Measurements from ENCODE around the gene ICOSLG.

ICOSLG gene

DNA sequence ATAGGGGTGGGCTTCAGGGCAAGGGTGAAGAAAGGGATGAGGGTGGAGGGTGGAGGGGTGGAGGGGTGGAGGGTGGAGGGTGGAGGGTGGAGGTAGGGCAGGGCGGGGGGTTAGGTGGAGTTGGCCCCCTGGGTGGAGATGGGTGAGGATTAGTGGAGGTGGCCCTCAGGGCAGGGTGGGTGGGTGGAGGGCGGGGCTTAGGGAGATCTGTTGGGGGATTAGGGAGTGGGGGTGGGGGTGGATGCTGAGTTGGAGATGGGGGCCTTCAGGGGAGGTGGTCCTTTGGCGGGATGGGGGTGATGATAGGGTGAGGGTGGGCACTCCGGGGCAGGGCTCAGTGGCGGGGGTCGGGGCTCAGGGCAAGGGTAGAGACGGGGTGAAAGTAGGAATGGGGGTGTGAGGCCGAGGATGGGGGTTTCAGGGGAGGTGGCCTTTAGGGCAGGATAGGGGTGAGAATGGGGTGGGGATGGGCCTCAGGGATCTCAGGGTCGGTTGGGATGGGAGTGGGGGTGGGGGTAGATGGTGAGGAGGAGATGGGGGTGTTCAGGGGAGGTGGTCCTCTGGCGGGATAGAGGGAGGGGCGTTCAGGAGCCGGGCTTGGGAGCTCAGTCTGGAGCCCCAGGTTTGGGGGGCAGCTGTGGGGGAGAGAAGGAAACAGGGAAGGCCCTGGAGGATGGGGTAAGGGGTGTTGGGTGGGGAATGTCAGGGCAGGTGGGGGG is 21.8 kb upstream of the ICOSLG start:
- TF ChIP-seq, protein P1, sequence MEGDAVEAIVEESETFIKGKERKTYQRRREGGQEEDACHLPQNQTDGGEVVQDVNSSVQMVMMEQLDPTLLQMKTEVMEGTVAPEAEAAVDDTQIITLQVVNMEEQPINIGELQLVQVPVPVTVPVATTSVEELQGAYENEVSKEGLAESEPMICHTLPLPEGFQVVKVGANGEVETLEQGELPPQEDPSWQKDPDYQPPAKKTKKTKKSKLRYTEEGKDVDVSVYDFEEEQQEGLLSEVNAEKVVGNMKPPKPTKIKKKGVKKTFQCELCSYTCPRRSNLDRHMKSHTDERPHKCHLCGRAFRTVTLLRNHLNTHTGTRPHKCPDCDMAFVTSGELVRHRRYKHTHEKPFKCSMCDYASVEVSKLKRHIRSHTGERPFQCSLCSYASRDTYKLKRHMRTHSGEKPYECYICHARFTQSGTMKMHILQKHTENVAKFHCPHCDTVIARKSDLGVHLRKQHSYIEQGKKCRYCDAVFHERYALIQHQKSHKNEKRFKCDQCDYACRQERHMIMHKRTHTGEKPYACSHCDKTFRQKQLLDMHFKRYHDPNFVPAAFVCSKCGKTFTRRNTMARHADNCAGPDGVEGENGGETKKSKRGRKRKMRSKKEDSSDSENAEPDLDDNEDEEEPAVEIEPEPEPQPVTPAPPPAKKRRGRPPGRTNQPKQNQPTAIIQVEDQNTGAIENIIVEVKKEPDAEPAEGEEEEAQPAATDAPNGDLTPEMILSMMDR (IDR thresholded peaks at IDR 0.05; ENCODE audit: extremely low read depth, missing control alignments), result no peak
- no peak for DNase-seq (ENCODE audit: low spot score)

DNA sequence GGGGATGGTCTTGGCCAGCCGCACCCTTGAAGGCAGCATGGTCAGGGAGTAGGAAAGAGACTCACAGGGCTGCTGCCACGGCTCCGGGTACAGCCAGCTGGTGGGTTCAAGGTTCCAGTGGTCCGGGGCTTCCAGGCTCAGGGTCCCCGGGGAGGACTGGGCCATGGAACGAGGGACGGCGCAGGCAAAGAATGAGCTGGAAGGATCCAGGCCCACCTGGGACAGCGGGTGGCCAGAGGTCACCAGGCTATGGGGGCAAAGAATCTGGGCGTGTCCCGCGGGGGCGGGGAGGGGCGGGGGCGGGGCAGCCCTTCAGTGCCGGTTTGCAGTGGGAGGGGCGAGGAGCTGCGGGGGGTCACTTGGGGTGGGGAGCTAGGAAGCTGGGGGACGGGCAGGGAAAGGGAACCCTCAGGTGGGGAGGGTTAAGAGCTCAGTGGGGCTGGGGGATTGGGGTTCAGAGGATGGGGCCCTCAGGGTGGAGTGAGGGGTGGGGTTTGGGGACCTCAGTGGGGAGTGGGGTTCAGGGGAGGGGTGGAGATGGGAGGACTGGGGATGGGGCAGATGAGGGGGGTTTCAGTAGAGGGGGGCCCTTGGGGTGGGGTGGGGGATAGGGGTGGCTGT is 21.0 kb upstream of the ICOSLG start, which contains the start of gene DNMT3L:
Gene DNMT3L (minus strand): TSS at position 223 of the 621 bp plus-strand sequence. CDS start 638 bp downstream, outside the sequence.
- no peak for DNase-seq (ENCODE audit: low spot score)

DNA sequence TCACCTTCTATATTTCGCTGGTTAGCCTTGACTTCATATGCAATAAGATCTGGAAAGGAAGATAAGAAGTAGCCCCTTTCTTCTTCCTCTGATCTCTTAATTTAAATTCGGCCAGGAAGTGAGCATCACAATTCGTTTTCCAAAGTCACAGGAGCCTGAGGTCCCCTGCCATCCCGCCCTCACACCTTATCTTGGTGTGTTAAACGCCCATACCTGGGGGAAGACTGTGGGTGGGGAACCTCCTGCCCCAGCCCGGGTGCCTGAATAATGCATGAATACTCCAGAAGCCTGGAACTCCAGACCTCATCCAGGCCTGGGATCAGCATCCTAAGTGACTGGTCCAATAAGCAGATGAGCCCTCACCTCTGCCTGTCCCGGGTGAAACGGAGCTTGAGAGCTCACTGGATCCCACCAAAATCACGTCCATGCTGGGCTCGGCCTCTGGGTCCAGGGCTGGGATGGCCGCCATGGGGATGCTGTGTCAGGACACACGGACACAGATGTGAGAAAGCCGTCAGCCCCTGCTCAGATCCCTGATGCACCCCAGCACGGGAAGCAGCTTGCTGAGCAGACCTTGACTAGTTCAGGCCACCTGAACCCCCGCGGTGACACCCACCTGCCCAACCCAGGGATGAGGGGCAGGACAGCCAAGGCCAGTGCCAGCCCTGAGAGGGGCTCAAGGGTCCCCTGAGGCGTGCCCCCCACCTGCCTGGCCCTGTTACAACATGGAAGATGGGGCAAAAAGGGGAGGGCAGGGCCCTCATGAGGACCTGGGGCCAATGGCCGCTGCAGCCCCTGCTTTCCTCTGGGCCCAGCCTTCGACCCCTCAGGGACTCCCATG is 20.3 kb upstream of the ICOSLG start:
- DNase-seq (ENCODE audit: low spot score), result no peak
- TF ChIP-seq, protein P1 (IDR thresholded peaks at IDR 0.05; ENCODE audit: extremely low read depth, missing control alignments), result no peak

More for the DNA sequence above, 21.0 kb upstream of the ICOSLG start, which contains the start of gene DNMT3L:
- TF ChIP-seq, protein P1 (IDR thresholded peaks at IDR 0.05; ENCODE audit: extremely low read depth, missing control alignments), result no peak

DNA sequence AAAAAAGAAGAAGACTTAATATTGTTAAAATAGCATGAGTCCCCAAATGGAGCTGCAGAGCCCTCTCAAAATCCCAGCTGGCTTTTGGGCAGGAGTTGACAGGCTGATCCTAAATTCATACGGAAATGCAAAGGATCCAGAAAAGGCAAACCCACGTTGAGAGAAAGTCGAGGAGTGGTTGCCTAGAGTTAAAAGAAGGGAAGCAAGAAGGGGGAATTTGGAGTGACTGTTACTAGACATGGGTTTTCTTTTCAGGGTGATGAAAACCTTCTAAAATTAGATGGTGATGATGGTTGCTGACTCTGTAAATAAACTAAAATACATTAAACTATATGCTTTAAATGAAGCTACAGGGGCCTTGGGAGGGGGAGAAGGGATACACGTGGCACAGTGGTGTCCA is 19.3 kb upstream of the ICOSLG start:
- no peak for DNase-seq (ENCODE audit: low spot score)
- TF ChIP-seq, protein P1 (IDR thresholded peaks at IDR 0.05; ENCODE audit: extremely low read depth, missing control alignments), result no peak

DNA sequence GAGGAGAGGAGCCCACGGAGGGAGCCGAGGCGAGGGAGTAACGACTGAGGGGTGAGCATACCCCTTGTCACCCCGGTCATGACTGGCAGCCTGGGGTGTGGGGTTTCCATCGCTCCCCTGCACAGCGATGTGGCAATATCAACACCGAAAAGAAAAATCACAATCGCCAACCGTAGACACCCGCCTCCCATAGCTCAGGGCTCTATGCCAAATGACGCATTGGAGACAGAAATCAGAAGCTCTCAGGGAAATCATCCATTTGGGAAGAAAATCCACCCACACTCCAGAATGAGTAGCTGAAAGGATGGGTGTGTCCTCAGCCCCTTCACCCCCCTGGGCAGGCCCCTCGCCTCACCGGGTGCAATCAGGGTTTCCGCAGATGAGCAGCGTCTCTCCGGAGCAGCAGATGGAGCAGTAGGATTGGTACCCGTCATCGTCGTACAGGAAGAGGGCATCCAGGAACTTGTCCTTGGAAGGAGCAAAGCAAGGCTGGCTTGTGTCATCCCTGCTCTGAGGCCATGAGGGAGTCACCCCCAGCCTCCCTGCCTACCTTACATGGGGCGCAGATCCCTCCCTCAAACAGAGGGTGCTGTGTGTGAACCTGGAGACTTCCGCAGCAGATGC is 18.5 kb upstream of the ICOSLG start:
- TF ChIP-seq, protein P1 (IDR thresholded peaks at IDR 0.05; ENCODE audit: extremely low read depth, missing control alignments), result no peak
- no peak for DNase-seq (ENCODE audit: low spot score)

DNA sequence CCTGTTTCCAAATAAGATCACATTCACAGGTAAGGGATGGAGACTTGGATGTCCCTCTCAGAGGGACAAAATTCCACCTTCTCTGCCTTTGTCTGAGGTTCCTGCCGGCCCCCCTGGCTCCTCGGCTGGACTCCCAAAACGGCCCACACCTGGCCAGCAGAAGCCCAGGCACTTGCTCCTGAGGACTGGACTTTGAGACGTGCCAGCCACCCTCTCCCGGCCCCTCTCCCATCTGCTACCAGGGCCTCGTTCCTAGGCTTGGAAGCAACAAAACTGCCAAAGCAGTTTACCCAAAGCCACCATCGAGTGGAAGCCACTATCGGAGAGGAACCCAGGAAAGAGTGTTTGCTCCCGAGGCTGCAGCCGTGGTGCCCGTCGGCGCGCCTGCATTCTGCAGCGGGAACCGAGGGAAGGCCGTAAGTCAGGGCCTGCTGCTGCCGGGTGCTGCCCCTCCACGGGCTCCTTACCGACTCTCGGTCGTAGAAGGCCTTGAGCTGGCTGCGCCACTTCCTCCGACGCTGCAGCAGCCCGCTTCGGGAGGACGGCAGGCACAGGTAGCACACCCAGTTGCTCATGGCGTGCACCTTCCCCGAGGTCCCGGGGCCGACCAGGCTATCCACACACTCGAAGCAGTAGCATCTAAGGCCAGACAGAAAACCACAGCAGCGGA is 17.4 kb upstream of the ICOSLG start:
- DNase-seq (ENCODE audit: low spot score), result no peak
- TF ChIP-seq, protein P1 (IDR thresholded peaks at IDR 0.05; ENCODE audit: extremely low read depth, missing control alignments), result no peak

Measured in GM20000 (cell line).